ENCODE results near the gene TRIM17. TPM values are rescaled to one million over a fixed set of nuclear protein-coding genes. Genes with fewer than 3 reads are reported as not detected.

The TRIM17 gene
- total and polyA plus RNA-seq, 9 of the 15 experiments (the other 6 are each of a cell fraction or from before 2014, with no cell fraction given) = not detected

DNA sequence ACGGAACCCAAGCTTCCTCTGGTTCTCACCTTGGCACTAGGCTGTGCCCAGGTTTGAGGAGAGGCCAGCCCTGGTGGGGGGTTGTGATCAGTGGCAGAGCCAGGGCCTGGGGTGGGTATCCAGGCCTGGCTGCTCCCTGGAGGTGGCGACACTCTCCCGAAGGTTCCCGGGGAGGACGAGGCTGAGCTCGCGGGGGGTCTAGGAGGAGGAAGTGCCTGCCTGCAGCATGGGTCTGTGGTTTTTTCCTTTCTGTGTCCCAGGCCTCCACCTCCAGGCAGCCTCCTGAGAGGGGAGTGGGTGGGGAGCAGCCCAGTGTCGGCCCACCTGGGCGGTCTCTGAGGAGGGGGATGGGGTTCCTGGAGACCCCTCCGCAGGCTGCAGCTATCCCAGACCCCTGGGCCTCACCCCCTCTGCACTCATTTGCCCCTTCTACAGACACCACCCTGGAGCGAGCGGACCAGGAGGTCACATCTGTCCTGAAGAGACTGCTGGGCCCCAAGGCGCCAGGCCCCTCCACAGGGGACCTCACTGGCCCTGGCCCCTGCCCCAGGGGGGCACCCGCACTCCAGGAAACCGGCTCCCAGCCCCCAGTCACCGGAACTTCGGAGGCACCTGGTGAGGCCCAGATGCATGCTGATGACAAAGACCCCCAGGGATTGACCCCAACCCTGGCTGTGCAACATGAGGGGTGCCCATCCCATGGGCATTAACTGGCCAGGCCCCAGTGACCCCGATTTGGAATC lies 54.3 kb downstream of the TRIM17 start:
- POLR2A ChIA-PET = interaction anchor here (0.7 to 1.3 kb wide), 2 partner anchors 12 to 147 kb away, joined by 3 to 5 read pairs; no protein-coding TSS in a partner anchor
- 44% methylated on average over 17 of the region's 18 CpGs for WGBS (ENCODE audit: insufficient coverage, low coverage, missing lambda C conversion rate)
- intact Hi-C loops (cut with micrococcal nuclease) = no loop called here
- no peak for TF ChIP-seq DPF2 (IDR thresholded peaks at IDR 0.05)
- TF ChIP-seq ZNF79 (CRISPR knock-in tag; IDR thresholded peaks at IDR 0.05; ENCODE audit: low read depth) = no peak
- no peak for TF ChIP-seq SIX5 (IDR thresholded peaks at IDR 0.05; ENCODE audit: borderline replicate concordance in 1 of 2, insufficient read depth in 1 of 2, low read depth in 1 of 2, low read length in 2 of 2)
- TF ChIP-seq NELFE (IDR thresholded peaks at IDR 0.05; ENCODE audit: insufficient read depth, insufficient read length) = no peak
- TF ChIP-seq IRF2 (CRISPR knock-in tag; IDR thresholded peaks at IDR 0.05) = no peak
- TF ChIP-seq SAFB (IDR thresholded peaks at IDR 0.05; ENCODE audit: borderline replicate concordance, low read depth, low read length) = no peak
- peak in 2 of 3 experiments; percentile 13 to 18; a peak in 2 of 6 replicates for TF ChIP-seq CTCF (IDR thresholded peaks at IDR 0.05 in 2 of 3, conservative IDR thresholded peaks at IDR 0.05 in 1 of 3; ENCODE audit: insufficient read depth in 2 of 3, low read depth in 1 of 3, low read length in 3 of 3)
- no peak for TF ChIP-seq POLR2B (IDR thresholded peaks at IDR 0.05; ENCODE audit: low read depth, partially characterized antibody)
- no peak for TF ChIP-seq GTF2B (IDR thresholded peaks at IDR 0.05; ENCODE audit: extremely low read depth, insufficient read length)
- no peak for TF ChIP-seq ZNF586 (CRISPR knock-in tag; conservative IDR thresholded peaks at IDR 0.05)
- no peak for TF ChIP-seq XRCC5 (IDR thresholded peaks at IDR 0.05; ENCODE audit: low read depth, low read length)
- TF ChIP-seq TAF1 (IDR thresholded peaks at IDR 0.05; ENCODE audit: control insufficient read depth, extremely low read depth, insufficient read depth, low read length, severe bottlenecking) = no peak
- TF ChIP-seq RBM17 (IDR thresholded peaks at IDR 0.05; ENCODE audit: borderline replicate concordance, low read depth, low read length) = no peak
- TF ChIP-seq SPI1 (IDR thresholded peaks at IDR 0.05; ENCODE audit: borderline replicate concordance, low read depth, low read length) = peak; percentile 77; the same call in 1 of the 2 replicates
- TF ChIP-seq KLF6 (CRISPR knock-in tag; IDR thresholded peaks at IDR 0.05; ENCODE audit: borderline replicate concordance) = no peak
- TF ChIP-seq MEF2A (IDR thresholded peaks at IDR 0.05; ENCODE audit: control insufficient read depth, low read depth, low read length) = no peak
- no peak for TF ChIP-seq SRSF9 (IDR thresholded peaks at IDR 0.05; ENCODE audit: borderline replicate concordance, low read depth, low read length)
- TF ChIP-seq RAD21 (CRISPR knock-in tag; conservative IDR thresholded peaks at IDR 0.05 in 1 of 2, IDR thresholded peaks at IDR 0.05 in 1 of 2) = peak in 1 of 2 experiments; percentile 25; a peak in 1 of 4 replicates

More for the DNA sequence above, 54.3 kb downstream of the TRIM17 start:
- Histone ChIP-seq H3K9ac (ENCODE audit: insufficient read depth in 1 of 2, low read depth in 2 of 2, low read length in 2 of 2) (peak overlapping the region in 1 of 2 experiments; percentile 77; a peak in 2 of 4 replicates), H3K9me3 (replicated peaks; ENCODE audit: control insufficient read depth, insufficient read depth, low read depth, low read length) (no peaks in the 10 kb centered on the region), H3K4me2 (ENCODE audit: insufficient read depth, low read length) (no peak overlapping the region), H3K4me1 (replicated peaks in 1 of 2; ENCODE audit: control insufficient read depth in 2 of 2, insufficient read depth in 2 of 2, low read length in 2 of 2) (peaks cover 4 to 79% of the 10 kb centered on the region in 2 experiments), H3K27me3 (ENCODE audit: control insufficient read depth in 2 of 2, insufficient read depth in 2 of 2, low read length in 2 of 2) (no peaks in the 10 kb centered on the region), H3K36me3 (ENCODE audit: control insufficient read depth, insufficient read depth, low read length) (no peaks in the 10 kb centered on the region), H4K20me1 (replicated peaks; ENCODE audit: control insufficient read depth, insufficient read depth, low read length) (no peaks in the 10 kb centered on the region), H3K4me3 (no peak overlapping the region), H2AFZ (ENCODE audit: low read depth, low read length) (no peak overlapping the region), H3K9me1 (ENCODE audit: control insufficient read depth, insufficient read depth, low read length) (no peaks in the 10 kb centered on the region), H3K79me2 (ENCODE audit: control insufficient read depth, insufficient read depth, low read length) (0 out of 3 replicates have a peak, but pooled peaks cover under 1% of the 10 kb centered on the region), H3K27ac (ENCODE audit: extremely low read depth, low read depth, low read length) (no peak overlapping the region)
- in situ Hi-C loops (cut with MboI) = no loop called here
- CTCF ChIA-PET (ENCODE audit: low intra/inter-chr PET ratio) = no interaction called here
- ATAC-seq (0 out of 3 replicates have a peak, but pooled peaks have one; percentile 3), FAIRE-seq (no peak), DNase-seq (ENCODE audit: extremely low read depth in 1 of 4, low spot score in 3 of 4) (no peak)
- no TSS peak for BruUV-seq (replicated peaks)

Data from K562 (cell line).